Activated T-cell treated with anti-CD3 and anti-CD28 coated beads, Interleukin-2, amount 50 U/mL, for 72 hours (primary cell): Measurements from ENCODE around the gene NR6A1. TPM values are rescaled to one million over a fixed set of nuclear protein-coding genes. Genes with fewer than 3 reads are reported as not detected.
A peak's percentile ranks its signal among the peaks of the same experiment; 100 is the strongest.

Experiments
- ATAC-seq, 2 donors: fragments of 150-1000 bp; cut with Tn5 transposase; replicated peaks in 1 of 2; 2 replicates each; pipeline ENCODE4 v1.10.0; 2021; ENCODE audit warnings: moderate library complexity in 2 of 2, mild to moderate bottlenecking in 1 of 2
- DNase-seq, 2 donors: peaks; one replicate each; pipeline ENCODE4 v3.0.0; 2021 to 2022; ENCODE audit warnings: mixed read lengths in 1 of 2
- H3K27ac Mint-ChIP-seq: one replicate; pipeline ENCODE4 v1.8.0; 2022; ENCODE audit warnings: mild to moderate bottlenecking, moderate library complexity, mixed read lengths
- H3K27me3 Mint-ChIP-seq: one replicate; pipeline ENCODE4 v1.8.0; 2022; ENCODE audit warnings: low read depth, mixed read lengths
- H3K36me3 Mint-ChIP-seq, 2 donors: one replicate each; pipeline ENCODE4 v1.8.0; 2022; ENCODE audit warnings: mixed read lengths in 2 of 2, mild to moderate bottlenecking in 1 of 2; ENCODE audit not compliant: insufficient read depth in 2 of 2
- H3K4me1 Mint-ChIP-seq: one replicate; pipeline ENCODE4 v1.8.0; 2022; ENCODE audit warnings: low read depth, mixed read lengths
- H3K4me3 Mint-ChIP-seq, 2 donors: one replicate each; pipeline ENCODE4 v1.8.0; 2022; ENCODE audit warnings: mild to moderate bottlenecking in 2 of 2, mixed read lengths in 2 of 2, moderate library complexity in 2 of 2
- H3K9me3 Mint-ChIP-seq, 2 donors: one replicate each; pipeline ENCODE4 v1.8.0; 2022; ENCODE audit warnings: mixed read lengths in 2 of 2
- total RNA-seq, 2 donors: library from RNA; stranded (reverse); gene quantifications; one replicate each; pipeline ENCODE4 v1.2.3, GENCODE V29; 2022

The NR6A1 gene
- total RNA-seq, 2 donors from 2014 or later: 2.9 to 4.0 TPM

DNA sequence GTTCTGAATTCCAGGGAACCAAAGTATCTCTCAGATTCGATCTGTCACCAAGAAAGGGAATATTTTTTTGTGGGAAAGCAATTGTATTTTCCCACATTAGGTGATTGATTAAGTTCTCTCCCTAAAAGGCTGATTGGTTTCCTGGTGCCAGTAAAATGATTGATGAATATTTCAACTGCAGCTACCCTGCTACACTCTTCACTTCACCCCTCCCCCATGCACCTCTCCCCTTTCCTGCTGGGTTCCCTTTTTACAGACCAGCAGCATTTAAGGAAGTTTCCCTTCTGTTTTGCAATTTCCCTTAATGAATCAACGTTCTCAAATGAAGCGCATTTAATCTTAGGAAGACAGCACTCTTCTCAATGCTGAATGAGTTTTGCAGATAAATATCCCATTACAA, 13.1 kb downstream of the NR6A1 start:
- Mint-ChIP-seq H3K36me3 (no peaks in the 10 kb centered on the region), H3K27ac (no peak overlapping the region), H3K9me3 (no peaks in the 10 kb centered on the region), H3K4me3 (no peak overlapping the region), H3K4me1 (peaks cover 21% of the 10 kb centered on the region), H3K27me3 (peaks cover 82% of the 10 kb centered on the region)
- no peak for DNase-seq
- no peak for ATAC-seq

DNA sequence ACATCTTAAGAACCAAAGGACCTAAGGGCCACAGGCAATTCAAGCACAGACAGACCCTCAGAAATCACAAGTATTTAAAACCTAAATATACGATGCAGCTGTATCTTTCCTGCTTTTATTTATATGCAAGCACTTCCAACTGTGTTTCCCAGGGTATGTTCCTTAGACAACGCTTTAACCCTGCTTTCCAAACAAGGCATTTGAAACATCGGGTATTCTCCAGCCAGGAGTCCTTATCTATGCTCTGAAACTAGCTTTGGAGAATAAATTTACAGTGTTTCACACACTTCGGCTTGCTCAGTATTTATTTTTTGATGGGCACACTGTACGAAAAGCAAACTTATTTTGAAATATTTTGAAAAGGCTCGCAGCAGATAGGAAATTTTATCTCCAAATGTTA, 13.5 kb downstream of the NR6A1 start:
- no peak for ATAC-seq
- no peak overlapping the region for H3K27ac Mint-ChIP-seq
- H3K36me3 Mint-ChIP-seq: no peaks in the 10 kb centered on the region

DNA sequence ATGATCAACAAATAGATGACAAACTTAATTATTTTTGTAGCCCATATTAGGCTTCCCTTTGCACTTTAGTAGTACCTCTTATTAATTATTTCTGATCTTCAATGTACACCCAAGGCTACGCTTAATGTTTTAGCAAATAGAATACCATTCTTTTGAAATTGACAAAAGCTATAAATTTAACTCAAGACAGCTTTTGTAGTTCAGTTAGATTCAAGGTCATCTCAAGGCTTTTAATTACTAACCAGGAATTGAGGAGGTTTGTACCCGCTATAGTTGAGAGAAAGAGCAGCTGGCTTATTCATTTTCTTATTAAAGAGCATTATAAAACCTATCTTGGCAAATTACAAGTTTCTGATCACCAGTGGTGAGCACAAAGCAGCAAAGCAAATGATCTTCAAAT, 15.1 kb downstream of the NR6A1 start:
- H3K4me3 Mint-ChIP-seq: no peak overlapping the region
- peaks cover 72% of the 10 kb centered on the region for H3K27me3 Mint-ChIP-seq
- H3K27ac Mint-ChIP-seq: no peak overlapping the region

More for the DNA sequence above, 13.5 kb downstream of the NR6A1 start:
- Mint-ChIP-seq H3K4me1 (peaks cover 21% of the 10 kb centered on the region), H3K9me3 (no peaks in the 10 kb centered on the region), H3K27me3 (peaks cover 81% of the 10 kb centered on the region), H3K4me3 (no peak overlapping the region)
- no peak for DNase-seq

DNA sequence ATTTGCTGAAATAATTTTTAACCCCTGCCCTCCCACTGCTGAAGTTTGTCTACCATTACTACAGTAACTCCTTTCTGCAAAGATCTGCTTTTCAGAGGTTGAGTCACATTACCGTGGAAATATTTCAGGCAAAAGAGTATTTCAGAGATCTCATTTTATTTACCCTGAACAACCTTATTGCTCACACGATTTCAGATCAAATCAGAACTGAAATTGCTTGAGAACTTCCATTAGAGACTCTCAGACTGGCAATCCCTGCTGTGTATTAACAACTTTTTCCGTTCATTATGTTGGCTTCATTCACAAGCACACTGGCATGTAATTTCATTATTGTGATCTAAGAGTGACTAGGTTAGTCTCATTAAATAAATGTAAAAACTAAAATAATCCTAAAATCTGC, 16.1 kb downstream of the NR6A1 start:
- Mint-ChIP-seq H3K4me1 (peaks cover 21% of the 10 kb centered on the region), H3K27me3 (peaks cover 72% of the 10 kb centered on the region), H3K9me3 (no peaks in the 10 kb centered on the region), H3K4me3 (peak overlapping the region in 1 of 2 donors; percentile 52), H3K36me3 (no peaks in the 10 kb centered on the region), H3K27ac (no peak overlapping the region)
- no peak for DNase-seq
- peak; percentile 55 to 62 for ATAC-seq

More for the DNA sequence above, 15.1 kb downstream of the NR6A1 start:
- Mint-ChIP-seq H3K36me3 (no peaks in the 10 kb centered on the region), H3K4me1 (peaks cover 21% of the 10 kb centered on the region), H3K9me3 (no peaks in the 10 kb centered on the region)
- no peak for ATAC-seq
- DNase-seq: no peak

DNA sequence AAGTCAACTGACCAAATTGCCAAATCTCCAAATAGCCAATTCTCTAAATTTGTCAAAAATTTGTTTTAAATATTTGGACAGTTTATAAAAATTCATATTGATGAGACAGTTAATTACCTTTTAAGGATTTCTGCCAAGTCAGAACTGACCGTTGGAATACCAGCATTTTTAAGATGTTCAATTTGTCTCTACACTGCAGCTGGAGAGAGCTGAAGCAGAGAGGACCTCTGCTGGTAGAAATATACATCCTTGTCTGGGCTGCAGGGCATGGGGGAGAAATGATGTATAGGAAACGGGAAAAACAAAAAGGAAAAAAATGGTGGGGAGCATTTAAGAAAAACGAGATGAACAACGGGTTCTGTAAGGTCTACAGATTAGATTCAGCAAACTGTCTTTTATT, 16.8 kb downstream of the NR6A1 start:
- peak overlapping the region in 1 of 2 donors; percentile 52 for H3K4me3 Mint-ChIP-seq
- H3K9me3 Mint-ChIP-seq: no peaks in the 10 kb centered on the region
- peaks cover 65% of the 10 kb centered on the region for H3K27me3 Mint-ChIP-seq
- H3K36me3 Mint-ChIP-seq: no peaks in the 10 kb centered on the region
- H3K4me1 Mint-ChIP-seq: peaks cover 21% of the 10 kb centered on the region
- no peak for ATAC-seq
- DNase-seq: no peak
- H3K27ac Mint-ChIP-seq: no peak overlapping the region

DNA sequence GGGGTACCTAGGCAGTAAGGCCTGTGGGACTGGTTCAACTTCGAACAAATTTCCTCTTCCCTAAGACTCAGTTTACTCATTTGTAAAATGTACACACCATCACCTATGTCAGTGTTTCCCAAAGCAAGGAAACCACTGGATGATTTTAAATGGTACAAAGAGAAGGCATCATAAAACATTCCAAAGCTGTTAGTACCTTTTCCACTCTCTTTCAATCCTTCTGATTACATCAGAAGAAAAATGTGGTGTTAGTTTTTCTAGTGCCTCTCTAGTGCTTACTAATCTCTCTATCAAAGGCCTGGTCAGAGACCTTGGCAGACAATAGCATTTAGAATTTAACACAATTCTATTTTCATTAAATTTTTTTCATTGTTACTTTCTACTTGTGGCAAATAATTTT, 18.1 kb downstream of the NR6A1 start:
- ATAC-seq (no peak), DNase-seq (no peak)
- Mint-ChIP-seq H3K9me3 (no peaks in the 10 kb centered on the region), H3K27me3 (peaks cover 53% of the 10 kb centered on the region), H3K27ac (no peak overlapping the region), H3K36me3 (no peaks in the 10 kb centered on the region), H3K4me3 (no peak overlapping the region), H3K4me1 (peaks cover 16% of the 10 kb centered on the region)

DNA sequence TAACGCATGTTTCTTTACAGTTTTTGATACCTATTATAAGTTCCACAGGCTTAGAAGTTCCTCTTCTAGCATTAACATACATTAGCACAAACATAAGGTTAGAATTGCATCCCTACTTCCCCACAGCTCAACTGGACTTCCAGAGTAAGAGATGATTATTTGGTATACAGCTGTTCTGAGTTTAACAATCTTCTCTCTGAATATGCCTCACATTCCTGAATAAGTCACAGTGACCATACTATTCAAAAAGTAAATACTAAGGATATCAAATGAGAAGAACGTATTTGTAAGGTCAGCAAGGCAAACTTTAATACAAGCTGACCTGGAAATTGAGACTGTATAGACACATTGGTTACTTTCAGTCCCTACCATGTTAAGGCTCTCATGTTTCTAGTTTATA, 21.3 kb downstream of the NR6A1 start:
- H3K36me3 Mint-ChIP-seq: no peaks in the 10 kb centered on the region
- no peak overlapping the region for H3K4me3 Mint-ChIP-seq
- no peaks in the 10 kb centered on the region for H3K9me3 Mint-ChIP-seq
- DNase-seq (no peak), ATAC-seq (no peak)
- H3K4me1 Mint-ChIP-seq: peaks cover 7% of the 10 kb centered on the region
- H3K27ac Mint-ChIP-seq: no peak overlapping the region
- H3K27me3 Mint-ChIP-seq: peaks cover 30% of the 10 kb centered on the region

DNA sequence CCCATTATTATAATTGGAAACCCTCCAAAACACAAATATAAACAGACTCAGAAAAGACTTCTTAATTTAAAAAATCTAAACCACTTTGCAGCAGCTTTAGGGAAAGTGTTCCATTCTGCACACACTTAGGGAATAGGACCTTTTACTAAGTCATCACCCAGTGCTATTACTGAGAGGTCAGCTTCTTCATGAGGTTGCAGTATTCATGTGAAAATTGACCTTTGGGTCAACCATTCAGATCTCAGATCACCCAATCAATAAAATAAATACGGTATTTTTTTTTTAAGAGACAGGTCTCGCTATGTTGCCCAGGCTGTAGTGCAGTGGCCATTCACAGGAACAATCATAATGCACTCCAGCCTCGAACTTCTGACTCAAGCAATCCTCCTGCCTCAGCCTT, 21.8 kb downstream of the NR6A1 start:
- Mint-ChIP-seq H3K4me1 (peaks cover 2% of the 10 kb centered on the region), H3K27ac (no peak overlapping the region), H3K27me3 (peaks cover 25% of the 10 kb centered on the region)

DNA sequence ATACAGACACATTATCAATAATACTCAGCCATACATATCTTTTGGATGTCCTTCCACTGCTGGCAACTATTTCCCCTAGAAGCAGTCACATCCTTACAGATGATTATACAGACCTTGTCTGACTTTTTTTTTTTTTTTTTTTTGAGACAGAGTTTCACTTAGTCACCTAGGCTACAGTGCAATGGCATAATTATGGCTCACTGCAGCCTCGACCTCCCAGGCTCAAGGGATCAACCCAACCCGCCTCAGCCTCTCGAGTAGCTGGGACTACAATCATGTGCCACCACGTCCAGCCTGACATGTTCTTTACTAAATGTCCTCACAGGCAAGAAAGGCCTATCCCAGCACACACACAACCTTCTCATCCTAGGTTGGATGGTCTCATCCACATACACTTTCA, 24.0 kb downstream of the NR6A1 start:
- Mint-ChIP-seq H3K9me3 (no peaks in the 10 kb centered on the region), H3K4me3 (no peak overlapping the region), H3K27ac (no peak overlapping the region), H3K36me3 (no peaks in the 10 kb centered on the region), H3K27me3 (peaks cover 10% of the 10 kb centered on the region), H3K4me1 (peaks cover 5% of the 10 kb centered on the region)
- no peak for ATAC-seq
- DNase-seq: no peak

More for the DNA sequence above, 21.8 kb downstream of the NR6A1 start:
- H3K9me3 Mint-ChIP-seq: no peaks in the 10 kb centered on the region
- no peak for ATAC-seq
- H3K36me3 Mint-ChIP-seq: no peaks in the 10 kb centered on the region
- DNase-seq: no peak
- no peak overlapping the region for H3K4me3 Mint-ChIP-seq

DNA sequence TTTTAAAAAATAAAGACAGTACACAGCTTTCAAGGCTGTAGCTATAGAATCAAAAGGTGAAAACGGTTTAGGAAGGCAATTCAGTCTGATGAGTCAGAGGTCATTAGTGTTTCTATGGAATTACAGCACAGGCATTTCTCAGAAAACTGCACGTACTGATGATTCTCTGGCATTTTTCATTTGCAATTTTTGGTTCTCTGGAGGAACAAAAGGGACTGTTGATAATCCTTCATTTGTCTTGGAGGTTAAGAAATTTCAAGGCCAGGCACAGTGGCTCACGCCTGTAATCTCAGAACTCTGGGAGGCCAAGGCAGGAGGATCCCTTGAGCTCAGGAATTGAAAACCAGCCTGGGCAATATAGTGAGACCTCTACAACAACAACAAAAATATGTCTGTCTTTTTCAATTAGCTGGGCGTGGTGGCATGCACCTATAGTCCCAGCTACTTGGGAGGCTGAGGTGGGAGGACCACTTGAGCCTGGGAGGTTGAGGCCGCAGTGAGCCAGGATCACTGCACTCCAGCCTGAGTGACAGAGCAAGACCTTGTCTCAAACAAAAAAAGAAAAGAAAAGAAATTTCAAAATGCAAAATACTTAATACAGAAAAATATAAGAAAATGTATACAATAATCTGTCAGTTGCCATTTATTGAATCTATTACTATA, 27.3 kb downstream of the NR6A1 start:
- Mint-ChIP-seq H3K4me1 (peaks cover 5% of the 10 kb centered on the region), H3K27ac (no peak overlapping the region), H3K4me3 (no peak overlapping the region), H3K27me3 (peaks cover 14% of the 10 kb centered on the region), H3K36me3 (no peaks in the 10 kb centered on the region), H3K9me3 (no peaks in the 10 kb centered on the region)
- DNase-seq: no peak
- no peak for ATAC-seq

DNA sequence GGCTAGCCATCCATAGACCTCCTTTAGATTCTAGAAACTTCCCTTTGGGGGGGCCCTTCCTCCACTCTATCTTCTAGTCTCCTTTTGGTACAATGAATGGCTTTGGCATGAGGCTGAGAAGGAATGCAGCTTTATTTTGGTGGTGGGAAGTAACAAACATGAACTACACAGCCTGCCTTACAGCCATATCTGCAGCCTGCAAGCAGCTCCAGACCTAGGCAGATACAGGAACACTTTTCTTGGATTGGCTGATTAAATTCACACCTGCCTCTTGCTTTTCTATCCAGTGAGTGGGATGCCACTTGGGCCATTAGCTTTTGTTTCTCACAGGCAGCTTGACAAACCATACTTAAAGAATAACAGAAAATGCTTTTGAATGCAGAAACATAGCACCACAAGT, 28.2 kb downstream of the NR6A1 start:
- DNase-seq (no peak), ATAC-seq (no peak)
- Mint-ChIP-seq H3K9me3 (no peaks in the 10 kb centered on the region), H3K4me3 (no peak overlapping the region), H3K27me3 (peaks cover 13% of the 10 kb centered on the region), H3K36me3 (no peaks in the 10 kb centered on the region), H3K4me1 (peaks cover 5% of the 10 kb centered on the region), H3K27ac (no peak overlapping the region)

DNA sequence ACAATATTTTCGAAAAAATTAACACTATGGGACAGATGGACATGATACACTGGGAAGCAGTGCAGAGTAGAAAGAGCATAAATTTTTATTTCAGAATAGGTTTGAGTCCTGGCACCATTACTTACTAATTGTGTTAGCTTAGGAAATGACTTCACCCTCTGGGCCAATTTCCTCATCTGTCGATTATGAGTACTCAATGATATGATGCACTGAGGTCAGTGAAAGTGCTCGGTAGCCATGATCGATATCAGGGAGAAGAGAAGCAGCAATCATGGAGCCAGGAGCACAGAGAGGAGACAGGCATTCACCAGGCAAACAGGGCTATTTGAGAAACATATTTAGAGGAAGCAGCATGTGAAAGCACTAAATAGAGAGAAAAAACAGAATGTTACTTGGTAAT, 29.4 kb downstream of the NR6A1 start:
- Mint-ChIP-seq H3K36me3 (no peaks in the 10 kb centered on the region), H3K27ac (no peak overlapping the region)
- no peak for DNase-seq

DNA sequence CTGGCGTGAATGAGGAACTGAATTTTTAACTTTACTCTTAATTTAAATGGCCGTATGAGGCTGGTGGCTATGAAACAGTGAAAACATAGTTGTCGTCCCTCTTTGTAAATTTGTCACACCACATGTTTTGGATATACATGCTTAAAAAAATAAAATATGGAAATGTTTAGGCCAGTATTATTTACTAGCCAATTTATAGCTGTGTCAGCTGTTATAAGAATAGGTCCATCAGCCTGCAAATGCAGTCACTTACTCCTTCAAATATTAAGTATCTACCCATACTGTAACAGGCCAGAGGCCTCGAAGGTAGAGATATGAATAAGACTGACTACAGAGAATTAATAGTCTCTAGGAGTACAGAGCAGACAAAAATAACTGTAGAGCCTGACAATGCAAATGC, 30.0 kb downstream of the NR6A1 start:
- H3K27me3 Mint-ChIP-seq: peaks cover 4% of the 10 kb centered on the region

More for the DNA sequence above, 29.4 kb downstream of the NR6A1 start:
- peak in 1 of 2 donors; percentile 25 for ATAC-seq
- peaks cover 4% of the 10 kb centered on the region for H3K27me3 Mint-ChIP-seq
- H3K4me1 Mint-ChIP-seq: peaks cover 5% of the 10 kb centered on the region
- no peak overlapping the region for H3K4me3 Mint-ChIP-seq
- no peaks in the 10 kb centered on the region for H3K9me3 Mint-ChIP-seq

DNA sequence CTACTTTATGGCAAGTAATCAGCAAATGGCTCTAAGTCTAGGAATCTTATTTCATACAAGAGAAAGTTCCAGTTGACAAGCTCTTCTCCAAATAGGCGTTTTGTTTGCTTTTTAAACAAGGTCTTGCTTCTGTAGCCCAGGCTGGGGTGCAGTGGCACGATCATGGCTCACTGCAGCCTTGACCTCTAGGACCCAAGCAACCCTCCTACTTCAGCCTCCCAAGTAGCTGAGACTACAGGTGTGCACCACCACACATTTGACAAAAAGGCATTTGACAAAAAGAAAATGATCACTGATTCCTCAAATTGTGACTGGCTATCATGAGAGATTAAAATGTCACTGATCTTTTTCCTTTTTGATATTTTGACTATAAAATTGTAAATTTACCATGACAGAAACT, 31.8 kb downstream of the NR6A1 start:
- ATAC-seq (no peak), DNase-seq (no peak)
- Mint-ChIP-seq H3K27ac (no peak overlapping the region), H3K36me3 (no peaks in the 10 kb centered on the region), H3K4me1 (peaks cover 17% of the 10 kb centered on the region), H3K4me3 (no peak overlapping the region), H3K27me3 (peaks cover 4% of the 10 kb centered on the region), H3K9me3 (no peaks in the 10 kb centered on the region)

More for the DNA sequence above, 30.0 kb downstream of the NR6A1 start:
- no peak overlapping the region for H3K27ac Mint-ChIP-seq
- ATAC-seq (no peak), DNase-seq (no peak)
- no peaks in the 10 kb centered on the region for H3K9me3 Mint-ChIP-seq
- H3K4me1 Mint-ChIP-seq: peaks cover 5% of the 10 kb centered on the region
- no peak overlapping the region for H3K4me3 Mint-ChIP-seq
- no peaks in the 10 kb centered on the region for H3K36me3 Mint-ChIP-seq
